Measurements from ENCODE around the gene CBX4. TPM values are rescaled to one million over a fixed set of nuclear protein-coding genes. Genes with fewer than 3 reads are reported as not detected.

Gene CBX4
- total RNA-seq, 4 donors from 2014 or later, result 0.26 to 8.4 (median 3.5) TPM

GRCh38 chr17:79852748-79853147 is 13.5 kb upstream of the CBX4 start:
- DNase-seq, result no peak
- intact Hi-C loops (cut with DNase I; ENCODE audit: low total_unique reads), result no loop called here
- Histone ChIP-seq H3K9me3 (no peaks in the 10 kb centered on the region), H3K4me3 (peak overlapping the region in 1 of 2 donors; percentile 10), H3K27ac (no peak overlapping the region), H3K4me1 (no peaks in the 10 kb centered on the region), H3K36me3 (no peaks in the 10 kb centered on the region), H3K27me3 (no peaks in the 10 kb centered on the region)
- no peak for TF ChIP-seq POLR2A (IDR thresholded peaks at IDR 0.05)
- TF ChIP-seq, protein P1, sequence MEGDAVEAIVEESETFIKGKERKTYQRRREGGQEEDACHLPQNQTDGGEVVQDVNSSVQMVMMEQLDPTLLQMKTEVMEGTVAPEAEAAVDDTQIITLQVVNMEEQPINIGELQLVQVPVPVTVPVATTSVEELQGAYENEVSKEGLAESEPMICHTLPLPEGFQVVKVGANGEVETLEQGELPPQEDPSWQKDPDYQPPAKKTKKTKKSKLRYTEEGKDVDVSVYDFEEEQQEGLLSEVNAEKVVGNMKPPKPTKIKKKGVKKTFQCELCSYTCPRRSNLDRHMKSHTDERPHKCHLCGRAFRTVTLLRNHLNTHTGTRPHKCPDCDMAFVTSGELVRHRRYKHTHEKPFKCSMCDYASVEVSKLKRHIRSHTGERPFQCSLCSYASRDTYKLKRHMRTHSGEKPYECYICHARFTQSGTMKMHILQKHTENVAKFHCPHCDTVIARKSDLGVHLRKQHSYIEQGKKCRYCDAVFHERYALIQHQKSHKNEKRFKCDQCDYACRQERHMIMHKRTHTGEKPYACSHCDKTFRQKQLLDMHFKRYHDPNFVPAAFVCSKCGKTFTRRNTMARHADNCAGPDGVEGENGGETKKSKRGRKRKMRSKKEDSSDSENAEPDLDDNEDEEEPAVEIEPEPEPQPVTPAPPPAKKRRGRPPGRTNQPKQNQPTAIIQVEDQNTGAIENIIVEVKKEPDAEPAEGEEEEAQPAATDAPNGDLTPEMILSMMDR (IDR thresholded peaks at IDR 0.05), result no peak

- Histone ChIP-seq H3K27ac (no peak overlapping the region), H3K9me3 (no peaks in the 10 kb centered on the region), H3K27me3 (no peaks in the 10 kb centered on the region), H3K4me3 (no peak overlapping the region), H3K36me3 (no peaks in the 10 kb centered on the region), H3K4me1 (no peaks in the 10 kb centered on the region)
- no peak for DNase-seq
- no peak for TF ChIP-seq POLR2A (IDR thresholded peaks at IDR 0.05)
- TF ChIP-seq, protein P1 (IDR thresholded peaks at IDR 0.05), result no peak
- intact Hi-C loops (cut with DNase I; ENCODE audit: low total_unique reads), result no loop called here
Measured at GRCh38 chr17:79851461-79851817, 12.2 kb upstream of the CBX4 start.

- Histone ChIP-seq H3K9me3 (no peaks in the 10 kb centered on the region), H3K4me3 (no peak overlapping the region), H3K36me3 (no peaks in the 10 kb centered on the region), H3K4me1 (no peaks in the 10 kb centered on the region), H3K27ac (no peak overlapping the region), H3K27me3 (no peaks in the 10 kb centered on the region)
- no peak for DNase-seq
- no peak for TF ChIP-seq POLR2A (IDR thresholded peaks at IDR 0.05)
- TF ChIP-seq, protein P1 (IDR thresholded peaks at IDR 0.05), result no peak
- intact Hi-C loops (cut with DNase I; ENCODE audit: low total_unique reads), result no loop called here
Measured at GRCh38 chr17:79850571-79851460, 11.6 kb upstream of the CBX4 start.

DNA sequence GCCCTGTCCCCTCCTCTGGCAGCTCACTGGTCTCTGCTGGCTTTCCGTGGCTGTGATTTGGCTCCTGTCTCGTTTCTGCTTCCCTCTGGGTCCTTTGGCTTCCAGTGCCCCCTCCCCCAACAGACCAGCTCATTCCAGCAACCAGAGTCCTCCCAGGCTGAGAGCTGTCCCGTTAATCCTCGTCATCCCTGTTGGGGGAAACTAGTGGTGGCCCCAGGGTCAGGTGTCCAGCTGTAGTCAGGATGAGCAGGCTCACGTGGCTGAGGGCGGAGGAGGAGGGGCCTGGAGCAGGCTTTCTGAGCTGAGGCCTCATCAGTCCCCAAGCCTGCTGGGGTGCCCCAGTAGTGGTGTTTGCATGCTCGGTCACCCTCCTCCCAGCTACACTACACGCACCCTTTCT is 10.7 kb upstream of the CBX4 start:
- H3K4me3 ChIP-seq, result no peak overlapping the region
- no peak for DNase-seq
- no peak for TF ChIP-seq POLR2A (IDR thresholded peaks at IDR 0.05)
- TF ChIP-seq, protein P1 (IDR thresholded peaks at IDR 0.05), result no peak
- H3K4me1 ChIP-seq, result peaks cover 0 to under 1% of the 10 kb centered on the region in 2 donors
- no peaks in the 10 kb centered on the region for H3K9me3 ChIP-seq
- H3K27me3 ChIP-seq, result no peaks in the 10 kb centered on the region
- H3K36me3 ChIP-seq, result no peaks in the 10 kb centered on the region
- intact Hi-C loops (cut with DNase I; ENCODE audit: low total_unique reads), result loop anchor here (10.0 kb wide), 1 partner anchor 125 kb away; no protein-coding TSS in a partner anchor
- no peak overlapping the region for H3K27ac ChIP-seq

- H3K9me3 ChIP-seq, result no peaks in the 10 kb centered on the region
- intact Hi-C loops (cut with DNase I; ENCODE audit: low total_unique reads), result loop anchor here (10.0 kb wide), 1 partner anchor 126 kb away; no protein-coding TSS in a partner anchor
- no peak for DNase-seq
- no peak overlapping the region for H3K27ac ChIP-seq
- peaks cover 0 to 14% of the 10 kb centered on the region in 2 donors for H3K4me1 ChIP-seq
- no peaks in the 10 kb centered on the region for H3K36me3 ChIP-seq
- TF ChIP-seq, protein P1 (IDR thresholded peaks at IDR 0.05), result no peak
- TF ChIP-seq POLR2A (IDR thresholded peaks at IDR 0.05), result no peak
- H3K4me3 ChIP-seq, result no peak overlapping the region
- peaks cover 0 to 9% of the 10 kb centered on the region in 2 donors for H3K27me3 ChIP-seq
Measured at GRCh38 chr17:79848370-79848766, 9.1 kb upstream of the CBX4 start.
